ENCODE data around the gene HMG20B.

DNA sequence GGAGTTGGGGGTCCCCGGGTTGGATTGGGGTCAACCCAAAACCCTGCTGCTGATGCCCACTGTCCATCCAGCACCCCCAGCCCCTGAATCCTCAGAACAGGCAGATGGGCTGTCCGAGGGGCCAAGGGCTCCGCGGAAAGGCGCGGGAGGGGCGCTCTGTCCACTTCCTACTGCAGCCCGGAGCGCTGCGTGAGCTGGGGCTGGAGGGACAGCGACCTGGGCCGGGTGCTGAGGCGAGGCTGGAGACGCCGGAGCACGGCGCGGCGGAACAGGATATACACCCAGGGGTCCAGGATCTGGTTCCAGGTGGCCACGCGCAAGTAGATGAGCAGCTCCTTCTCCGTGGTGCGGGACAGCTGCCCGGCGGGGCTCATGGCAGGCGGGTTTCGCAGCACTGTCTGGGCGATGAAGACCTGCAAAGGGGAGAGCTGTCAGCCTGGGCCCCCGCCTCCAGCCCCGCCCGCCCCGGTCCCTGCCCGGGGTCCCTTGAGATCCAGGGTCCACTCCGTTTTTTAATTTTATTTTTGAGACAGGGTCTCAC lies 22.8 kb downstream of the HMG20B start:
- TF ChIP-seq, protein P1, sequence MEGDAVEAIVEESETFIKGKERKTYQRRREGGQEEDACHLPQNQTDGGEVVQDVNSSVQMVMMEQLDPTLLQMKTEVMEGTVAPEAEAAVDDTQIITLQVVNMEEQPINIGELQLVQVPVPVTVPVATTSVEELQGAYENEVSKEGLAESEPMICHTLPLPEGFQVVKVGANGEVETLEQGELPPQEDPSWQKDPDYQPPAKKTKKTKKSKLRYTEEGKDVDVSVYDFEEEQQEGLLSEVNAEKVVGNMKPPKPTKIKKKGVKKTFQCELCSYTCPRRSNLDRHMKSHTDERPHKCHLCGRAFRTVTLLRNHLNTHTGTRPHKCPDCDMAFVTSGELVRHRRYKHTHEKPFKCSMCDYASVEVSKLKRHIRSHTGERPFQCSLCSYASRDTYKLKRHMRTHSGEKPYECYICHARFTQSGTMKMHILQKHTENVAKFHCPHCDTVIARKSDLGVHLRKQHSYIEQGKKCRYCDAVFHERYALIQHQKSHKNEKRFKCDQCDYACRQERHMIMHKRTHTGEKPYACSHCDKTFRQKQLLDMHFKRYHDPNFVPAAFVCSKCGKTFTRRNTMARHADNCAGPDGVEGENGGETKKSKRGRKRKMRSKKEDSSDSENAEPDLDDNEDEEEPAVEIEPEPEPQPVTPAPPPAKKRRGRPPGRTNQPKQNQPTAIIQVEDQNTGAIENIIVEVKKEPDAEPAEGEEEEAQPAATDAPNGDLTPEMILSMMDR (IDR thresholded peaks at IDR 0.05 in 2 of 3, conservative IDR thresholded peaks at IDR 0.05 in 1 of 3; ENCODE audit: borderline replicate concordance in 1 of 3, insufficient read depth in 1 of 3, low read depth in 2 of 3, low read length in 2 of 3), result no peak
- TF ChIP-seq TCF7L2 (IDR thresholded peaks at IDR 0.05; ENCODE audit: borderline replicate concordance, extremely low read depth, insufficient read depth, insufficient read length), result no peak
- no peak for TF ChIP-seq SP1 (IDR thresholded peaks at IDR 0.05; ENCODE audit: low read depth)
- no peak for TF ChIP-seq EZH2 (IDR thresholded peaks at IDR 0.05)
- no peak for TF ChIP-seq ZBTB33 (IDR thresholded peaks at IDR 0.05; ENCODE audit: extremely low read depth, insufficient replicate concordance, low read length)
- TF ChIP-seq YY1 (IDR thresholded peaks at IDR 0.05; ENCODE audit: extremely low read depth, insufficient replicate concordance, low read depth, low read length), result no peak
- TF ChIP-seq POLR2A (IDR thresholded peaks at IDR 0.05; ENCODE audit: borderline replicate concordance, extremely low read depth, insufficient read depth, insufficient read length), result no peak
- no peak for TF ChIP-seq POLR2AphosphoS5 (IDR thresholded peaks at IDR 0.05; ENCODE audit: low read depth, low read length)
- no peak for TF ChIP-seq JUND (IDR thresholded peaks at IDR 0.05)
- TF ChIP-seq, protein P2, sequence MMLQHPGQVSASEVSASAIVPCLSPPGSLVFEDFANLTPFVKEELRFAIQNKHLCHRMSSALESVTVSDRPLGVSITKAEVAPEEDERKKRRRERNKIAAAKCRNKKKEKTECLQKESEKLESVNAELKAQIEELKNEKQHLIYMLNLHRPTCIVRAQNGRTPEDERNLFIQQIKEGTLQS (IDR thresholded peaks at IDR 0.05), result no peak

Measured in HCT116 (cell line).